ENCODE data around the gene RAB40C. TPM values are rescaled to one million over a fixed set of nuclear protein-coding genes. Genes with fewer than 3 reads are reported as not detected.

RAB40C gene
- polyA plus RNA-seq, 12 donors: 8.8 to 25.9 (median 10.6) TPM; not detected in 1

- DNase-seq: no peak
These were observed 52.6 kb downstream of the RAB40C start for GRCh38 chr16:642189-643049.

GRCh38 chr16:643050-643368 is 53.1 kb downstream of the RAB40C start:
- DNase-seq: no peak

- no peak for DNase-seq
These were observed 54.7 kb downstream of the RAB40C start for GRCh38 chr16:644556-644955.

GRCh38 chr16:645852-646678 is 56.2 kb downstream of the RAB40C start:
- DNase-seq: no peak

- DNase-seq: no peak
These were observed 56.9 kb downstream of the RAB40C start for GRCh38 chr16:646679-647172.

- DNase-seq: no peak
These were observed 57.5 kb downstream of the RAB40C start for GRCh38 chr16:647173-647902.

GRCh38 chr16:648071-648780 is 58.4 kb downstream of the RAB40C start:
- no peak for DNase-seq

- peak; percentile 91 for DNase-seq
These were observed 59.1 kb downstream of the RAB40C start, which contains the start of gene WDR90 for GRCh38 chr16:648781-649589. Gene WDR90, plus strand, starts transcription at chr16:649365. Its CDS starts 52 bp downstream, at chr16:649417.

- no peak for DNase-seq
These were observed 59.8 kb downstream of the RAB40C start for GRCh38 chr16:649631-650030.

GRCh38 chr16:651844-652243 is 62.0 kb downstream of the RAB40C start:
- DNase-seq: no peak

GRCh38 chr16:652454-653305 is 62.8 kb downstream of the RAB40C start:
- DNase-seq: no peak

GRCh38 chr16:654034-654433 is 64.2 kb downstream of the RAB40C start:
- DNase-seq: no peak

- no peak for DNase-seq
These were observed 67.6 kb downstream of the RAB40C start for GRCh38 chr16:657487-657886.

- DNase-seq: no peak
These were observed 69.1 kb downstream of the RAB40C start for GRCh38 chr16:658679-659571.

- no peak for DNase-seq
These were observed 69.8 kb downstream of the RAB40C start for GRCh38 chr16:659618-660017.

- no peak for DNase-seq
These were observed 70.2 kb downstream of the RAB40C start for GRCh38 chr16:660132-660458.

- peak; percentile 66 for DNase-seq
These were observed 70.8 kb downstream of the RAB40C start for GRCh38 chr16:660459-661183.
